PC-3 (cell line): ENCODE measurements around the gene PTPN23.

ENCODE experiments used
- CTCF ChIP-seq: fragments of 300-600 bp; sonication (generic); conservative IDR thresholded peaks from 2 replicates; pipeline ENCODE4 v1.5.1; 2017; ENCODE audit warnings: antibody characterized with exemption, low read depth, mild to moderate bottlenecking, low read length
- EZH2 ChIP-seq: fragments of 300-600 bp; sonication (generic); IDR thresholded peaks from one replicate; pipeline ENCODE4 v1.6.1; 2017; ENCODE audit warnings: antibody characterized with exemption, mild to moderate bottlenecking, low read length; ENCODE audit not compliant: unreplicated experiment
- EZH2phosphoT487 ChIP-seq: fragments of 300-600 bp; sonication (generic); IDR thresholded peaks from 2 replicates; pipeline ENCODE4 v1.6.1; 2018; ENCODE audit warnings: mild to moderate bottlenecking, antibody characterized with exemption, low read length, borderline replicate concordance

GRCh38 chr3:47362701-47363100 lies 18.1 kb upstream of the PTPN23 start:
- TF ChIP-seq CTCF (no peak), EZH2 (no peak), EZH2phosphoT487 (no peak)
